Measurements from ENCODE around the gene MTG2. TPM values are rescaled to one million over a fixed set of nuclear protein-coding genes. Genes with fewer than 3 reads are reported as not detected.

Gene MTG2
- total RNA-seq, 6 experiments from 2014 or later: 27.0 to 45.6 (median 31.8) TPM

- ATAC-seq: no peak
- Histone ChIP-seq H3K4me1 (no peaks in the 10 kb centered on the region), H3K9me3 (no peaks in the 10 kb centered on the region), H3K4me3 (no peak overlapping the region), H3K27me3 (no peaks in the 10 kb centered on the region), H3K27ac (no peak overlapping the region), H3K36me3 (no peaks in the 10 kb centered on the region)
- TF ChIP-seq POLR2A (IDR thresholded peaks at IDR 0.05): no peak
- TF ChIP-seq CTCF (IDR thresholded peaks at IDR 0.05): no peak
- no peak for DNase-seq
- 87% methylated on average over 3 of the region's 10 CpGs for WGBS (ENCODE audit: insufficient coverage, low coverage, low lambda C conversion rate, missing lambda C conversion rate)
- intact Hi-C loops (cut with DNase I): no loop called here
Observed at GRCh38 chr20:62230696-62231095, 47.9 kb downstream of the MTG2 start.

- no CpG with 5 or more reads among the region's 6 CpGs for WGBS (ENCODE audit: insufficient coverage, low coverage, low lambda C conversion rate, missing lambda C conversion rate)
Observed at GRCh38 chr20:62231292-62231691, 48.5 kb downstream of the MTG2 start.

GRCh38 chr20:62232194-62232593 is 49.4 kb downstream of the MTG2 start:
- Histone ChIP-seq H3K4me1 (peaks cover 0 to under 1% (median 0%) of the 10 kb centered on the region in 4 donors), H3K4me3 (no peak overlapping the region), H3K27me3 (no peaks in the 10 kb centered on the region), H3K36me3 (no peaks in the 10 kb centered on the region), H3K27ac (no peak overlapping the region), H3K9me3 (no peaks in the 10 kb centered on the region)
- intact Hi-C loops (cut with DNase I): no loop called here
- no CpG with 5 or more reads among the region's 7 CpGs for WGBS (ENCODE audit: insufficient coverage, low coverage, low lambda C conversion rate, missing lambda C conversion rate)
- ATAC-seq (no peak), DNase-seq (no peak)
- TF ChIP-seq CTCF (IDR thresholded peaks at IDR 0.05) (no peak), POLR2A (IDR thresholded peaks at IDR 0.05) (no peak)

More at GRCh38 chr20:62231292-62231691, 48.5 kb downstream of the MTG2 start:
- DNase-seq: no peak
- intact Hi-C loops (cut with DNase I): no loop called here
- no peaks in the 10 kb centered on the region for H3K4me1 ChIP-seq
- no peak for ATAC-seq
- no peak overlapping the region for H3K4me3 ChIP-seq
- H3K27me3 ChIP-seq: no peaks in the 10 kb centered on the region
- no peak for TF ChIP-seq POLR2A (IDR thresholded peaks at IDR 0.05)
- TF ChIP-seq CTCF (IDR thresholded peaks at IDR 0.05): no peak
- H3K27ac ChIP-seq: no peak overlapping the region
- no peaks in the 10 kb centered on the region for H3K36me3 ChIP-seq
- no peaks in the 10 kb centered on the region for H3K9me3 ChIP-seq

- H3K36me3 ChIP-seq: no peaks in the 10 kb centered on the region
- no peak overlapping the region for H3K4me3 ChIP-seq
- H3K27ac ChIP-seq: no peak overlapping the region
- H3K9me3 ChIP-seq: no peaks in the 10 kb centered on the region
- intact Hi-C loops (cut with DNase I): no loop called here
- no peaks in the 10 kb centered on the region for H3K27me3 ChIP-seq
- no peak for ATAC-seq
- WGBS (ENCODE audit: insufficient coverage, low coverage, low lambda C conversion rate, missing lambda C conversion rate): 73% methylated on average over 2 of the region's 18 CpGs
- TF ChIP-seq CTCF (IDR thresholded peaks at IDR 0.05): no peak
- no peak for TF ChIP-seq POLR2A (IDR thresholded peaks at IDR 0.05)
- peaks cover 0 to 8% (median 3%) of the 10 kb centered on the region in 4 donors for H3K4me1 ChIP-seq
- DNase-seq: no peak
Observed at GRCh38 chr20:62232770-62233645, 50.2 kb downstream of the MTG2 start.
